SK-N-MC (cell line): ENCODE results near the gene MAPKAPK3.

Source experiments
- EZH2 ChIP-seq: fragments of 200-600 bp; sonication (generic); IDR thresholded peaks from one replicate; pipeline ENCODE4 v1.6.1; 2017; ENCODE audit warnings: antibody characterized with exemption
- POLR2AphosphoS5 ChIP-seq: IDR thresholded peaks from 2 replicates; pipeline ENCODE4 v1.6.1; 2012; ENCODE audit warnings: mild to moderate bottlenecking, low read depth, low read length, borderline replicate concordance

- TF ChIP-seq POLR2AphosphoS5 (no peak), EZH2 (no peak)
Observed at GRCh38 chr3:50630394-50630793, 13.4 kb downstream of the MAPKAPK3 start.
